22Rv1 (cell line): ENCODE measurements around the gene LSP1.

Experiments
- H3K27ac ChIP-seq: fragments of 450-650 bp; 2 replicates; pipeline ENCODE4 v1.5.1; 2017
- ZFX ChIP-seq: fragments of 450-650 bp; IDR thresholded peaks from 2 replicates; pipeline ENCODE4 v1.6.1; 2017; ENCODE audit warnings: antibody characterized with exemption, borderline replicate concordance
- TF ChIP-seq, protein P1 (sequence below): fragments of 450-650 bp; IDR thresholded peaks from 2 replicates; pipeline ENCODE4 v1.5.1; 2017; ENCODE audit warnings: mild to moderate bottlenecking

The LSP1 gene

DNA sequence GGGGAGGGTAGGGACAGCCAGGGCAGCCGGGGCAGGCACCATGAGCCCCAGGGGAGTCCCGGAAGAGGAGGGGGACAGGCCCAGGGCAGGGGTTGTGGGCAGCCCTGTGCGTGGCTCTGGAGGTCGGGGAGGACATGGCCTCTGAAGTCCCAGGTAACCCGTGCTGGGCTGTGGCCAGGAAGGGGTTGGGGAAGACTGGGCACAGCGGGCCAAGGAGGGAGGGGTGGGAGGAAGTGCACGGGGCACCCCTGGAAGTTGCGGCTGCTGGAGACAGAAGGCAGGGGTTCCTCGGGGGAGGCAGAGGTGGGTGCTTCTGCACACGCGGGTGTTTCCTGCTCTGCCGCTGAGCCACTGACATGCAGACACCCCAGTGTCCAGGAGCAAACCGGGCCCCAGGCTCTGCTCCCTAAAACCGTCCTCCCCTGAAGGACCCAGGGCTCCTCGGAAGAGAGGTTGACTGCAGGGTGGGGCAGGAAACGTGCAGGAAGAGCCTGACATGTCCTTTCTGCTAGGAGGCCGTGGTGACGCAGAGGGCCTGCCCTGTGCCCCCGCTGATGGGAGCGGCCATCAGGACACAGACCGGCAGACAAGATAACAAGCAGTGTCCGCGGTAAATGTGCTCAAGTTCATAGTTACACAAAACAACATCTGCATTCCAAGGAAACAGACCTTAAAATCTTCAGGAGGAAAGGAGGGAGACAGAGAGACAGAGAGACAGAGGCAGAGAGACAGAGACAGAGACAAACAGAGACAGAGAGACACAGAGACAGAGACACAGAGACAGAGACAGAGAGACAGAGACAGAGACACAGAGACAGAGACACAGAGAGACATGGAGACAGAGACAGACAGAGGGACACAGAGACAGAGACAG lies 8.4 kb upstream of the LSP1 start:
- TF ChIP-seq, protein P1, sequence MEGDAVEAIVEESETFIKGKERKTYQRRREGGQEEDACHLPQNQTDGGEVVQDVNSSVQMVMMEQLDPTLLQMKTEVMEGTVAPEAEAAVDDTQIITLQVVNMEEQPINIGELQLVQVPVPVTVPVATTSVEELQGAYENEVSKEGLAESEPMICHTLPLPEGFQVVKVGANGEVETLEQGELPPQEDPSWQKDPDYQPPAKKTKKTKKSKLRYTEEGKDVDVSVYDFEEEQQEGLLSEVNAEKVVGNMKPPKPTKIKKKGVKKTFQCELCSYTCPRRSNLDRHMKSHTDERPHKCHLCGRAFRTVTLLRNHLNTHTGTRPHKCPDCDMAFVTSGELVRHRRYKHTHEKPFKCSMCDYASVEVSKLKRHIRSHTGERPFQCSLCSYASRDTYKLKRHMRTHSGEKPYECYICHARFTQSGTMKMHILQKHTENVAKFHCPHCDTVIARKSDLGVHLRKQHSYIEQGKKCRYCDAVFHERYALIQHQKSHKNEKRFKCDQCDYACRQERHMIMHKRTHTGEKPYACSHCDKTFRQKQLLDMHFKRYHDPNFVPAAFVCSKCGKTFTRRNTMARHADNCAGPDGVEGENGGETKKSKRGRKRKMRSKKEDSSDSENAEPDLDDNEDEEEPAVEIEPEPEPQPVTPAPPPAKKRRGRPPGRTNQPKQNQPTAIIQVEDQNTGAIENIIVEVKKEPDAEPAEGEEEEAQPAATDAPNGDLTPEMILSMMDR = no peak
- TF ChIP-seq ZFX = no peak
- no peak overlapping the region for H3K27ac ChIP-seq

DNA sequence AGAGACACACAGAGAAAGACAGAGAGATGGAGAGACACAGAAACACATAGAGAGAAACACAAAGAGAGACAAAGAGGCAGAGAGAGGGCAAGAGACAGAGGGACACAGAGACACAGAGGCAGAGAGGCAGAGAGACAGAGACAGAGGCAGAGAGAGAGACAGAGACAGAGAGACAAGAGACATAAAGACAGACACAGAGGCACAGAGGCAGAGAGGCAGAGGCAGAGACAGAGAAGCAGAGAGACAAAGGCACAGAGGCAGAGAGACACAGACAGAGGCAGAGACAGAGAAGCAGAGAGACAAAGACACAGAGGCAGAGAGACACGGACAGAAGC lies 7.8 kb upstream of the LSP1 start:
- TF ChIP-seq ZFX = no peak
- TF ChIP-seq, protein P1 = no peak
- no peak overlapping the region for H3K27ac ChIP-seq

DNA sequence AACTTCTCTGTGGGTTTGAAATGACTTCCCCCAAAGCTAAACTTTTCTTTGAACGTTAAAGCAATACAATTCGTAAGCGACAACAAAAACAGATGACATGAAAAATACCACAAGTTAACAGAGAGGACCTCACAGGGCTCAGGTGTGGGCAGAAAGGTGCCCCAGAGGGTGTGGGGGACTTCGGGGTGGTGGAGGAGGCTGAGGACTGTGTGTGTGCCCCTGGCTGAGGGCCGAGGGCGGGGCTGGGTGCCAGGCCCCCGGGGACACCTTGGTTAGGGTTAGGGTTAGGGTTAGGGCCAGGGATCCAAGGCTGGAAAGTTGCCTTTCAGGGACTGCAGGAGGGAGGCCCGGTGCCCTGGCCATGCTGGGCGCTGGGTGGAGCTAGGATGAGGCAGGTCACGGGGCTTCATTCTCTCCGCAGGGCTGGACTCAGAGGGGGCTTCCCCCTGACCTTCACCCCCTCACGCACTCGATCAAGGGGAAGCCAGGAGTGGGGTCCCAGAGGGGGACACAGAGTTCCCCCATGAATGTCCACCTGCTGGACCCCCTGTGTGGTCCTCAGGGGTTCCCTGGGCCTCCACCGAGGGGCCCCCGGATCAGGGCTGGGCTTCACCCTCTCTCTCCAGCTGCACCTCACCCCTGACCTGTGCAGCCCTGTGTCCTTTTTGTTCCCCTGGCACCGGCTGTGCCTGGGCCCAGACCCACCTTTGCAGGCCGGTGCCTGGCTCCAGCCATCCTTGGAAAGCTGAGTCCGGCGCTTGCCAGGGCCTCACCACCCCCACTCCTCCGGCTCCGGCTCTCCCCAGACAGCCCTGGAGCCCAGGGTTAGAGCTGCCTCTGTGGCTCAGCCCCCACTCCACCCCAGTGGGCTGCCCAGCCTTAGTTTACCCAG lies 7.1 kb upstream of the LSP1 start:
- H3K27ac ChIP-seq = no peak overlapping the region
- TF ChIP-seq, protein P1 = no peak
- TF ChIP-seq ZFX = no peak

DNA sequence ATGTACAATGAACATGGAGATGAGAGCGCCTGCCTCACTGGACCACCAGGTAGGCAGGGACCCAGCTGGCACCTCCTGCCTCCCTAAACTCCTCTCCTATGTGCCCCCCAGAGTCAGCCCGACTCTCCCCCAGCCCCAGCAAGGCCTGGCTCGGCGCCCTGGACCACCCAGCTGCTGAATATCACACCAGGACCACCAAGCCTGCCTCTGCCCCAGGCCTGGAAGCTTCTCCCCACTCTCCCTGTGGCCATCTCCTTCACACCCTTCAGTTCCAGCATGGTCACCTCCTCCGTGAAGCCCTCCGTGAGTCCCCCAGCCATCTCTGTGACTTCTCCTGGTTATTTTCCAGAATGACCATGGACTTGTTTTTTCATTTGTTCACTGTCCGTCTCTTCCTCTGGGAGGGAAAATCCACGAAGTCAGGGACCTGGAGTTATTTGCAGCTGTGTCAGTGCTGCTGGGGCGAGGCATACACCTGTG lies 6.4 kb upstream of the LSP1 start:
- H3K27ac ChIP-seq = no peak overlapping the region
- TF ChIP-seq ZFX = no peak
- TF ChIP-seq, protein P1 = no peak

DNA sequence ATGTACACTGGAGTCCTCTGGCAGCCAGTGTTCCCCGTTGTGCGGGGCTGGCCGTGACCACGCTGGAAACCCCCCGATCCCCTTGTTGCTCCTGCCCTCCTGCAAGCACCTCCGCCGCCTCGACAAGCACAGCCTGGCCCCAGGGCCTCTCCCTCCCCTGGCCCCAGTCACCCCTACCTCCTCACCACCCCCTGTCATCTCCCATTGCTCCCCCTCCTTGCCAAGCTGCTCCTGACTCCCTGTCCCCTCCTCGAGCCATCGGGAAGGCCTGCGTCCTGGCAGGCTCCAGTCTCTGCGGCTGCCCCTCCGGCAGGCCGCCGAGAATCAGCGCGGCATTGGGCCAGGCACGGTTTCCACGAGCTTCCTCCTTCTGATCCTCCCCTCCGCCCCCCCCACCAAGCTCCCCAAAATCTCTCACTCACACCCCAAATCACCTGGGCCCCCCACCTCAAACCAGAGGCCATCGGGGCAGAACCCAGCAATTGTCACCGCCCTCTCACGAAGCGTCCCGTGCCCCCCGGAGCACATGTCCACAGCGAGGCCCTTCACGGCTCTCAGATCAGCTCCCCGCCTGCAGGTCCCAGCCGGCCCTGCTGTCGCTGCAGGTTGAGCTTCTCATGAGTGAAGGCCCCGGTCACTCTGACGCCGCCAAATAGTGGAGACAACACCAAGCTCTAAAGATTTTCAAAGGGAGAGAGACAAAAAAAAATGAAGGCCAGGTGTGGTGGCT lies 5.7 kb upstream of the LSP1 start:
- H3K27ac ChIP-seq = no peak overlapping the region
- TF ChIP-seq, protein P1 = no peak

DNA sequence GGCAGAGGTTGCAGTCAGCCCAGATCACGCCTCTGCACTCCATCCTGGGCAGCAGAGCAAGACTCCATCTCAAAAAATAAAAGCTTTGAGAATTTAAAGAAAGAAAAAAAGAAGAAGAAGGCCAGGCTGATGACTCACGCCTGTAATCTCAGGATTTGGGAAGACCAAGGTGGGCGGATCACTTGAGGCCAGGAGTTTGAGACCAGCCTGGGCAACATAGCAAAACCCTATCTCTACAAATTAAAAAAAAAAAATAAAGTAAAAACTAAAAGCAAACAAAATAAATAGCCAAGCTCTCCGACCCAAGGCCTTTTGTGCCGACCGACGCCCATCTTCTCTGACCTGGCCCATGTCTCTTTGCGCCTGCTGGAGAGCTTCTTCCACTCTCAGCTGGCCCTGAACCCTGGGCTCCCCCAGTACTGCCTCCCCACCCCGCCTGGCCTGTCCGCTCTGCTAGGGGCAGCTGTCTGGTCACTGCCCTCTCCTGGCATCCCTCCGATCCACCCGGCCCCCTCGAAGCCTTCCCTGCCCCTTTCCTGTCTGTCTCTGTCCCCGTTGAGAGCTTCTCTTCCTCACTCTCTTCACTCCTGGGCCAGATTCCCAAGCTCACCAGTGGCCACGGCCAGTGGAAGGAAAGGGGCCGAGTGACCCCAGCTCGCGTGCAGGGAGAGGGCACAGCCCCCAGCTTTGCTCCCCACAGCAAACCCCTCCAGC lies 4.8 kb upstream of the LSP1 start:
- TF ChIP-seq ZFX = no peak
- TF ChIP-seq, protein P1 = no peak

More for the DNA sequence above, 4.8 kb upstream of the LSP1 start:
- no peak overlapping the region for H3K27ac ChIP-seq
